ENCODE measurements around the gene DUS3L. TPM values are rescaled to one million over a fixed set of nuclear protein-coding genes. Genes with fewer than 3 reads are reported as not detected.

Gene DUS3L, protein sequence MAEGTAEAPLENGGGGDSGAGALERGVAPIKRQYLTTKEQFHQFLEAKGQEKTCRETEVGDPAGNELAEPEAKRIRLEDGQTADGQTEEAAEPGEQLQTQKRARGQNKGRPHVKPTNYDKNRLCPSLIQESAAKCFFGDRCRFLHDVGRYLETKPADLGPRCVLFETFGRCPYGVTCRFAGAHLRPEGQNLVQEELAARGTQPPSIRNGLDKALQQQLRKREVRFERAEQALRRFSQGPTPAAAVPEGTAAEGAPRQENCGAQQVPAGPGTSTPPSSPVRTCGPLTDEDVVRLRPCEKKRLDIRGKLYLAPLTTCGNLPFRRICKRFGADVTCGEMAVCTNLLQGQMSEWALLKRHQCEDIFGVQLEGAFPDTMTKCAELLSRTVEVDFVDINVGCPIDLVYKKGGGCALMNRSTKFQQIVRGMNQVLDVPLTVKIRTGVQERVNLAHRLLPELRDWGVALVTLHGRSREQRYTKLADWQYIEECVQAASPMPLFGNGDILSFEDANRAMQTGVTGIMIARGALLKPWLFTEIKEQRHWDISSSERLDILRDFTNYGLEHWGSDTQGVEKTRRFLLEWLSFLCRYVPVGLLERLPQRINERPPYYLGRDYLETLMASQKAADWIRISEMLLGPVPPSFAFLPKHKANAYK
- 48.8 and 53.7 TPM in 2 replicates for total RNA-seq

DNA sequence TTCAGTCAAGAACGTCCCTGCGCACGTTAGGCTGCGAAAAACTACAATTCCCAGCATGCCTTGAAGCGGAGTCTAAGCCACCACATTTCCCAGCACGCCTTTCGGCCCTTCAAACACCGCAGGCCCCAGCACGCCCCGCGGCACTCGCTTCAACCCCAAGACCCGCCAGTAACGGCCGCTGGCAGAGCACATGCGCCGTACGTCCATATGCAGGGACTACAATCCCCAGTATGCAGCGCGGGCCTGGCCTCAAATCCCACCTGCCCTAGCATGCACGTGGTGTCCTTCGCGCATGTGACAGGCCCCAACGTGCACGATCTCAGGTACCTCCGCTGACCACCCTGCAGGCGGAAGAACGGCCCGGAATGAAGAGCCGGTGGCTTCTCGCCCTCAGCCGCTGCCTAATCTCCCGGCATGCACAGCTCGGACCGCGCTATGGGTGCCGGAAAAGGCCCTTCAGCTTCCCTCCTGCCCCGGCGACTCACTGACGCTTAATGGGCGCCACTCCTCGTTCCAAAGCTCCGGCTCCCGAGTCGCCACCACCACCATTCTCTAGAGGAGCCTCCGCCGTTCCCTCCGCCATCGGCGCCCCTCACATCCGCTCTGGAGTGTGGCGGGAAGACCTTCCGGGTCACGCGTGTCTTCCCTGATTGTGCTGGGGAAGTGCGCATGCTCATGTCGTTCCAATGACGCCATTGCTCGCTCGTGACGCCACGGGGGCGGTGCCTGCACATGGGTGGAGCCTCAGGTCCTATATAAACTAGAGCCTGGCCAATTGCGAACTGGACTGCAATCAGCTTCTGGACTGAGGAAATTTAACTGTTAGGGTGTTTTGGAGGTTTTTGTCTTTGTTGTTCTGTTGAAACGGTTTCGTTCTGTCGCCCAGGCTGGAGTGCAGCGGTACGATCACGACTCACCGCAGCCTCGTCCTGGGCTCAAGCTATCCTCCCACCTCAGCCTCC, at the start of gene DUS3L:
TSS of gene DUS3L (minus strand) at position 605 of the 962 bp plus-strand sequence. CDS start at position 583, 22 bp downstream.
- intact Hi-C loops (cut with micrococcal nuclease): loop anchor here (1.0 to 2.0 kb wide), 14 partner anchors 13 to 1320 kb away; partner anchors contain the start of genes ALKBH7, CATSPERD, CLPP and FEM1A

DNA sequence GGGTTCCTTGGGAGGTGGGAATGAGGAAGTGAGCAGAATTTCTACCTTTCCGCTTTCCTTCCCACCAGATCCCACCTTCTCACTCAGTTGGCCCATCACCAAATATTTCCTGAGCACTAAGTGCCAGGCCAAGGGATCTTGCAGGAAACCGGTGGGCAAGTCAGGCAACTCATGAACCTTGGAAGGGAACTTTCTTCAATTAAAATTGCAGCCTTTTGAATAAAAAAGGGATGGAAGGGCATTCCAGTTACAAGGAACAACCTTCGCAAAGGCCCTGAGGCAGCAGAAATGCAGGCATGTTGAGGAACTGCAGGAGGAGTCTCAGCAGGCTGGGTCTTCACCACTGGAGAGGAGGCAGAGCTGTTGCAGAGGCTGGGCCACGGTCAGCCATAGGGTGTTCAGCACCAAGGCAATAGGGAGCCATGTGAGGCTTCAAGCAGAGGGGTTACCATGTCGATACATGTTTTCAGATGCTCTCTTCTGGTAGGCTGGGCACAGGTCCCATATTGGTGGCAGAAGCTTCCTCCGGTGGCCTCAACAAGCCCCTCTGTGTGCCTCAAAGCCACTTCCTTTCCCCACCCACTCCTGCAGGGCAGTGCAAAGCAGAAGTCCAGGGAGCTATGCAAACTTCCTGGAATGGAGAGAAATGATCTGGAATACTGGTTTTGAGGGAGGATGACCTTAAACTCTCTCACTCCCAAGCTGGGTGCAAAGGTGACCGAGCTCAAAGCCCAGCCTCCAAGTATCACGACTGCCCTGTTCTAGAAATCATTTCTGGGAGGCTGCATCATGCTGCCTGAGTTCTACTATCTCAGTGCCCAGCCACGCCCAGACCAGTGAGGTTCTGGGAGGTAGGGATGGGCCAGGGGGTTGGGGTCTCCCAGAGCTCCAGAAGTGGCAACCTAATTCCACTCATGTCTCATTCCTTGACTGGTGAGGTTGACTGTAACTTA, 48.4 kb upstream of the DUS3L start, which contains the start of gene FUT6:
TSS of gene FUT6 (minus strand) at position 638 of the 953 bp plus-strand sequence. CDS start 7,135 bp downstream, outside the sequence.
- intact Hi-C loops (cut with micrococcal nuclease): no loop called here

DNA sequence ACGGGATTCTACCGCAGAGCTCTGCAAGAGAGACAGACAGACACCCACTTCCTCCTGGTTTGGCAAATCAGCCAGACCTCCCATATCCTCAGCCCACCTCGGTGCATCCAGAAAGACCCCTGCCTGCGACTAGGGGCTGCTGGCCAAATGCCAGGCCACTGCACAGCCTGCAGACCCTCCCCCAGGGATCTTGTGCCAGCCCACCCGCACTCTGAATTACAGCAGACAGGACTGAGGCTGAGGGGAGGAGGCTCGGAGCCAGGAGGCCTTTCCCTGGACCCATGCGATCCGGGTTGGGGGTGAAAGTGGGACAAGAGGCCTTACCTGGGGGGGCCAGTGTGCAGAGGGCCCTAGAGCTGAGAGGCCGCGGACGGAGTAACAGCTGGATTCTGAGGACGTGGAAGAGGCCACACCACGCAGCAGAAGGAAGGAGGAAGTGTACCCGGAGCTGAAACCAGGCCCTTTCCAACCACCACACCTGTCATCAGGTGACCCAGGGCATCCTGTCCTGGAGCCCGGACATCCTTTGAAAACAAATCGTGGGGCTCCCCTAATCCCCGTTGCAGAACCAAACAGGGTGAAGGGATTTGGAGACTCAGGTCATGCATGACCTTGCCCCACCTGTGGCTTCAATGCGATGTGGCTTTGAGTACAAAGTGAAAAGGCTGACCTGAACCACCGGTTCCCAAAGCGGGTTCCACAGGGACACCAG, 47.5 kb upstream of the DUS3L start:
- intact Hi-C loops (cut with micrococcal nuclease): no loop called here

DNA sequence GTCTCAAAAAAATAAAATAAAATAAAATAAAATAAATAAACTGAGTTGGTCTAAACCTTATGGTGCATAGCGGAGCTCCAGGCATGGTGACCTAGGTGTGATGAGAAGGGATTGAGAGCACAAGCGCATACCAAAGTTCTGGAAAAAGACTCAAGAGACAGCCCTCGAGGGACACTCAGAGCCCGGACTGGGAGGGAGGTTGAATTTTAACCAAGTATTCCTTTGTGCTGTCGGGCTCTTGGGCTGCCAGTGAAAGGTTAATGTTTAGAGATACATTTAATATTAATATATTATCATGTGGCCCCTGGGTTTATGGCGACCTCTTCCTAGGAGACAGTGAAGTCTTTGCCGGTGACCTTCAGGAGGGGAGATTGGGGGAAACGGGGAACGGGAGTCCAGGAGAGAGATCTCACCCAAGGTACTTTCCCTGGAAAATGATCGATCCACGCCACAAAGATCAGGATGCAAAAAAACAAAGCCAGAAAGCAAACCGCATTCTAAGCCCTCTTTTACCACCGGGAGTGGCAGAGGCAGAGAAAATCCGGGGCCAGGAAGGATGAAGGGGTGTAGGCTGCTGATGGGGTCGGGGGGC, 46.9 kb upstream of the DUS3L start:
- intact Hi-C loops (cut with micrococcal nuclease): no loop called here

DNA sequence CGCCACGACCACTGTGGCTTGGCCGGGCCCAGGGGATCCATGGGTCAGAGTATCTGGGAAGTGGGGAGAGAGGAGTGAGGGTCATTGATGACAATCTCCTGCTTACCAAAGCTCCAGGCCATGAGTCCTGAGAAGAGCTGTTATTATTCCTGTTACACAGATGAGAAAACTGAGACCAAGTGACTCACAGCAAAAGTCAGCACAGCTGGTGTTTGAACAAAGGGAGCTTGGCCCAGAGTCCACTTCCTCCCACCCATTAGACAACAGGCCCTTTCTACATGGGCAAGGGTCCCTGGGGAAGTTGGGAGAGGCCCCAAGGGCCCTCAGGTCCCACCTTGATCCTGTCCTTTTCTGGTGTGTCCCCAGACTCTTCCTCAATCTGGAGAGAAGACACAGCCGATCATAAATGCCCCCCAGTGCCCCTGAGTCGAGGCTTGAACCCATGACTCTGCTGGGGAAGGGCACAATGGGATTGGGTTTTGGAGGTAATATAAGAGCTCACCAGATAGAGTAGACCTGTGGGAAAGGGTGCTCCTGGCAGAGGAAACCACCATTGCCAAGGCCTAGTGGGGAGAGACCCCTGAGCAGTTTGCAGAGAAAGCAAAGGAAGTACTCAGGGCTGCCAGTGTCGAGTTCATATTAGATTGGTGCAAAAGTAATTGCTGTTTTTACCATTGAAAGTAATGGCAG, 41.7 kb upstream of the DUS3L start:
- intact Hi-C loops (cut with micrococcal nuclease): no loop called here

DNA sequence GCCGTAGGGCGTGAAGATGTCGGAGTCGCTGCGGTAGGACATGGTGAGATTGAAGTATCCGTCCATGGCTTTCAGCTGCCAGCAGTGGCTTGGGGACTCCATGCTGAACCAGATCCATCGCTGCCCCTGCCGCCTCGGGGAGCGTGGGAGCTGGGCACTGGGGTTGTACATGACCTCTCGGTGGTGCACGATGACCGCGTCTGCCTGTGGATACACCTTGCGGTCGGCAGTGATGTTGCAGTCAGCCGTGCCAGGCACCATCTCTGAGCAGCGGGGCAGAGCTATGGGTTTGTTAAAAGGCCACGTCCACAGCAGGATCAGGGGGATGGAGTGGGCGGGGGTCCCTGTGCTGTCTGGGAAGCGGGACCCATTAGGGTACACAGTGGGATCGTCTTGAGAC, 41.1 kb upstream of the DUS3L start:
- intact Hi-C loops (cut with micrococcal nuclease): no loop called here

DNA sequence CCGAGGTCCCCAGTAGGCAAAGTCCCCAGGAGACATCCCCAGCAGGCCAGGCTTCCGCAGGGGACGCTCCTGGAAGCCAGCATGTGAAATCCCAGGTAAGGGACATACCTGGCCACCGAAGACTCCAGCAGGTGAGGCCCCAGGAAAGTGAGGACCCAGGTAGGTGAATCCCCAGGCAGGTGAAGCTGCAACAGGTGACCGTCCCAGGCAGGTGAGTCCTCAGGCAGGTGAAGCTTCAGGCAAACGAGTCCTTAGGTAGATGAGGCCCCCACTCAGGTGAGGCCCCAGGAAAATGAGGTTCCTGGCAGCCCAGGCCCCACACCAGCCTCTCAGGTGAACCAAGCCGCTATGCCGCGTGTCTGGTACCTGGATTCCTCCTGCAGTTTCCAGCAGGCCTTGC, 40.2 kb upstream of the DUS3L start:
- intact Hi-C loops (cut with micrococcal nuclease): no loop called here

DNA sequence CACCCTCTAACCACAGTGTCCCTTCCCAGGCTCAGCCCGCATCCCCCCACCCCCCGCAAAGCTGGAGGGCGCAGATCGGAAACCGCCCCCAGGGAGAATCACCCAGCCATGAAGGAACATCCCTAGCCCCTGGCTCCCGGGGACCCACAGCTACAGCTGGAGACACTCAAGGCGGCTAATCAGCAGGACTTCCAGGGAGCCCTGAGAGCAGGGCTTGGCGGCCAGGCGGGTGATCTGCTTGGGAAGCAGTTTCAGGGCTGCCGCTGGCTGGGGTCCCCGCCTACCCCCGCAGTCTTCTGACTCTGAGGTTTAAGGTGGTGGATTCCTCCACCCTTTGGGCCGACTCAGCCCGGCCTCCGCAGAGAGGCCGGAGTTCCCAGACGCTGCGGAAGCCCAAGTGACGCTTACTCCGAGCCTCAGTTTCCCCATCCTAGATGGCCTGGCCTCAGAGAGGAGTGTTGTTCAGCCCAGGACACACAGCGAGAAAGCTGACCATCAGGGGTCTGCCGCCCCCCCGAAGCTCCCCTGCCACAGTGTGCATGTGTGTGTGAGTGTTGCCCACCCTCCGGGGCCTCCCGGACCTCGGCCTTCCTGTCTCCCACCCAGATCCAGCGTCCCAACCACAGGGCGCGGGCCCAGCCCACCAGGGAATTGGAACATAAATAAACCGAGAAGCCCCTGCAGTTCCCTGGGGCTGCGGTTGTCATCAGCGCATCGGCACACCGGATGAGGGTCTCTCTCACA, 38.8 kb upstream of the DUS3L start:
- intact Hi-C loops (cut with micrococcal nuclease): loop anchor here (2.0 kb wide), 1 partner anchor 531 kb away; the partner anchor contains the start of gene CLPP

DNA sequence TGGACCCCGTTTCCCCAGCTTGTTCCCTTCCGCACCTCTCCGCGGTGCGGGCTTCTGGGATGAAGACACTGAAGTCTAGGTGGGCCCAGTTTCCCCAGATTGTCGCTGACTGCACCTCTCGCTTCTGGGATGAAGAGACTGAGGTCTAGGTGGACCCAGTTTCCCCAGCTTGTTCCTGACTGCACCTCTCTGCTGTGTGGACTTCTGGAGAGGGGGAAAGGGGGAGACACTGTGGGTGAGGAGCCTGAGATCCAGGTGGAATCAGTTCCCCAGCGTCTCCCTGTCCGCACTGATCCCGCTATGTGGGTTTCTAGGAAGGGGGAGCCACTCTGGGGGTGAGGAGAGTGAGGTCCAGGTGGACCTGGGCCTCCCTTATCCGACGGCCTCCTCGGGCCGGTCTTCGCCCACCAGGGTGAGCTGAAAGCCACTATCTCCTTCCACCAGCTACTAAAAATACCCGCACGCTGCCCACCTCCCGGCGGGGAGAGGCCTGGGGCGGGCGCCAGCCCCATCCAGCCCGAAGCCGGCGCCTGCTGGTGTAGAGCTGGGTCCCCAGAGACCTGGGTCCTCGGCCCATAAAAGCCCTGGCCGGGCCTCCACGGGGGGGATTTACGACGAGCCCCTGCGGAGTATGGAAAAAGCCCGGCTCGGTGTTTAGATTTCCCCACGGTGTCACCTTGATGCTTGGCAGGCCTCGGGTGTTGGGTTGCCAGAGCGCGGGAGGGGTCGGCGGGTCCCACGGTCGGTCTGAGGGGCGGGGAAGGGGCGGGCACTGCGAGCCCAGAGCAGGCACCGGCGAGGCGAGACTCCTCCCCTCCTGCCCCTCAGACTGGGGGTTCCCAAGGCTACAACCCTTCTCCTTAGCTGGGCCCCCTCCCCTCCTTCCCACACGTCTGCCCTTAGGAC, 38.0 kb upstream of the DUS3L start:
- intact Hi-C loops (cut with micrococcal nuclease): loop anchor here (1.0 to 2.0 kb wide), 7 partner anchors 25 to 532 kb away; partner anchors contain the start of genes CATSPERD, CLPP, LONP1 and RANBP3

DNA sequence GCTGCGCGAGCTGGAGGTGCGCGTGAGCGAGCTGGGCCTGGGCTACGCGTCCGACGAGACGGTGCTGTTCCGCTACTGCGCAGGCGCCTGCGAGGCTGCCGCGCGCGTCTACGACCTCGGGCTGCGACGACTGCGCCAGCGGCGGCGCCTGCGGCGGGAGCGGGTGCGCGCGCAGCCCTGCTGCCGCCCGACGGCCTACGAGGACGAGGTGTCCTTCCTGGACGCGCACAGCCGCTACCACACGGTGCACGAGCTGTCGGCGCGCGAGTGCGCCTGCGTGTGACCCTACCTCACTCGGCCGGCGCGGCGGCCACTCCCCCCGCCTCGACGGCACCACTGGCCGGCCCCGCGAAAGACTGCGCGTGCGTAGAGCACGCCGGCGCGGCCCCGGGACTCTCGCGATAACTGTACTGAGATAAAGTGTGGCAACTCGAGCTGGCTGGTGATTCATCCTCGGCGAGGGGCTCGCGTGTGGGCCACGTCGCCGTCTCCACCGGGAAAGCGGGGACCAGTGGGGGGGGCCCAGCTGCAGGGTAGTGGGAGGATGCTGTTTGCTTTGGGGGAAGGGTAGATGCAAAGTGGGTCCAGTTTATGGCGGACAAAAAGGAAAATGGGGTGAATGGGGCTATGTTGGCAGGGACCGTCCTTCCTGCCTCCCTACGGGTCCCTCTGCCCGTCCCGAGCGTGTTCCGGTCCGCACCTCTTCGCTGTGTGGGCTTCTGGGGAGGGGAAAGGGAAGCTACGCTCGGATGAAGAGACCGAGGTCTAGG, 37.1 kb upstream of the DUS3L start:
- intact Hi-C loops (cut with micrococcal nuclease): loop anchor here (1.0 to 2.0 kb wide), 7 partner anchors 24 to 533 kb away; partner anchors contain the start of genes CATSPERD, CLPP, LONP1 and RANBP3

DNA sequence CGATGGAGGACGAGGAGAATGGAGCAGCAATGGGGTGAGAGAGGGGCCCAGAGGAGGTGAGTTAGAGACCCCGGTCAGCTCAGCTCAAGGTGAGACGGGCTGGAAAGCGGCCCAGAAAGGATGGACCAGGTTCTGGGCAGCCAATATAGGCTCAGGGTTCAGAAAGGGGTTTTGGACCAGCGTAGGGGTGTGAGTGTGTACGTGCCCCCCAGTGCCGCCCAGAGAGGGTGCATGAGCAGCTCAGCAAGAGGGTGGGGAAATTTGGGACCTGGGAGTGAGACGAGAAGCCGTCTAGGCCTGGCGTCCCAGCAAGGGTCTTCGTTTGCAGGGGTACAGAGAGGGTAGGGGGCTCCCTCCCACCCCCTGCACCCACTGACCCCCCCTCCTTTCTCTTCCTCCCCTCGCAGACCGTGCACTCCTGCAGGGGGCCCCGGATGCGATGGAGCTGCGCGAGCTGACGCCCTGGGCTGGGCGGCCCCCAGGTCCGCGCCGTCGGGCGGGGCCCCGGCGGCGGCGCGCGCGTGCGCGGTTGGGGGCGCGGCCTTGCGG, 36.5 kb upstream of the DUS3L start:
- intact Hi-C loops (cut with micrococcal nuclease): no loop called here

DNA sequence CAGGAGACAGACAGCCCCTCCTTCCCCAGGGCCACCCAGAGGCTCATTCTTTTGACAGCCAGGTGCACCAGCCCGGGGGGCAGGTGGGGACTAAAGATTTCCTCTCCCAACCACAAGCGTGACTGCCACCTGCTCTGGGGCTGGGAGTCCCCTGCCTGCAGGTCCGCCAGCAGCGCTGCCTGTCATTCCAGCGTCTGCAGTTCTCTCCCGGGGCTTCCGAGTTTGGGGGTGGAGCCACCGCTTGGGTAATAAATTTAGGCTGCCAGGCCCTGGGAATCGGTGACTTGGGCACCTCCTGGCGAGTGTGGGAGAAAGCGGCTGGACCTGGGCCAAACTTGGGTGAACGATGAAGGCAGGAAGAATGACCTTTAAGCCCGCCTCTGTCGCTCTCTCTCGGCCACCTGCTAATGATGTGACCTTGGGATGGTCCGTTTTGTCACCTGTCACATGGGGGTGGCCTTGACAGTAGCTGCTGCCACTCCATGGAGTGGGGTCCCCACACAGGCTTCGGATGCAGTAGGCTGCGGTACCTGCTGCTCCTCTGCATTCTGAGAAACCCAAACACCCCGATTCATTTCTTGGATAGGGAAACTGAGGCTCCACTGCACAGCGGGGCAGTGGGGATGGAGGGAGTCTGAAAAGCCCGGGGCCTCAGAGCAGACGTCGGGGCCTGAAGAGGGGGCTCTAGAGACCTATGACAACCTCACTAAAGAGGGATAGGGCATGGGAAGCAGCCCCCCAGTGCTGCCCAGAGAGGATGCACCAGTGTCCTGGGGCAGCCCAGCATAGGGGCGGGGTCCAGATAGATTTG, 35.8 kb upstream of the DUS3L start:
- intact Hi-C loops (cut with micrococcal nuclease): no loop called here

DNA sequence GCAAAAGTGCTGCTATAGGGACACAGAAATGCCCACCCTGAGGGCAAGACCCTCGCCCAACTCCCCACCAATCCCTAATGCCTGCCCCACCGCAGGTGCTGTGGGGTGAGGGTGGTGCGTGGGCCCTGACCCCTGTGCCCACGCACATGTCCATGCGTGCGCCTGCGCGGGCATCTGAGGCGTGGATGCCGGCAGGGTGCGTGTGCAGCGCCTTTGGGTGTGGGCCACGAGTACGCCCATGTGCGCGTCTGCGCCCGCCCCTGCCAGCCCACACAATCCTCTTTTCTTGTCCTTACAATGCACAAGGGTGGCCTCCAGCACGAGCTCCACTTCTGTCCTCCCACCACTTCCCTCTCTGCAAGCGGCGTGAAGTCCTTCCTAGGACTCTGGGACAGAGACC, 34.2 kb upstream of the DUS3L start:
- intact Hi-C loops (cut with micrococcal nuclease): no loop called here

DNA sequence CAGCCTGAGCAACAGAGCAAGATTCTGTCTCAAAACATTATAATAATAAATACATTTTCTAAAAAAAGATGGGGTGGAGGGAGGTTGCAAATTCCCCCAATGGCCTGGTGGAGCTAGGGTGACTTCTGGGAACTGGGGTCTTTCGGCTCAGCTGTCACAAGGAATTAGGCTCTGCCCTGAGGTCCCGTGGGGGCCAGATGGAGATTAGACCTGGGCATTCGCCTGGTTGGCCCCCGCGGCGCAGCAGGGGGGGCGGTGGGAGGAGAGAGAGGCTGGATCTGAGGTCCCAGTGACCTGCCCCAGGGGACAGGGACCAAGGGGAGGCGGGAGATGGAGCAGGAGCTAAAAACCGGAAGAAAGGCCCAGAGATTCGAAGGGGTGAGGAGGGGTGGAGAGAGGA, 33.8 kb upstream of the DUS3L start:
- intact Hi-C loops (cut with micrococcal nuclease): no loop called here
